NCI-H1436 (cell line): ENCODE data around the gene KLHL40.

Experiments
- DNase-seq: peaks from one replicate; lab custom pipeline; 2025; lab: John Stamatoyannopoulos, UW

Gene KLHL40, protein sequence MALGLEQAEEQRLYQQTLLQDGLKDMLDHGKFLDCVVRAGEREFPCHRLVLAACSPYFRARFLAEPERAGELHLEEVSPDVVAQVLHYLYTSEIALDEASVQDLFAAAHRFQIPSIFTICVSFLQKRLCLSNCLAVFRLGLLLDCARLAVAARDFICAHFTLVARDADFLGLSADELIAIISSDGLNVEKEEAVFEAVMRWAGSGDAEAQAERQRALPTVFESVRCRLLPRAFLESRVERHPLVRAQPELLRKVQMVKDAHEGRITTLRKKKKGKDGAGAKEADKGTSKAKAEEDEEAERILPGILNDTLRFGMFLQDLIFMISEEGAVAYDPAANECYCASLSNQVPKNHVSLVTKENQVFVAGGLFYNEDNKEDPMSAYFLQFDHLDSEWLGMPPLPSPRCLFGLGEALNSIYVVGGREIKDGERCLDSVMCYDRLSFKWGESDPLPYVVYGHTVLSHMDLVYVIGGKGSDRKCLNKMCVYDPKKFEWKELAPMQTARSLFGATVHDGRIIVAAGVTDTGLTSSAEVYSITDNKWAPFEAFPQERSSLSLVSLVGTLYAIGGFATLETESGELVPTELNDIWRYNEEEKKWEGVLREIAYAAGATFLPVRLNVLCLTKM

DNA sequence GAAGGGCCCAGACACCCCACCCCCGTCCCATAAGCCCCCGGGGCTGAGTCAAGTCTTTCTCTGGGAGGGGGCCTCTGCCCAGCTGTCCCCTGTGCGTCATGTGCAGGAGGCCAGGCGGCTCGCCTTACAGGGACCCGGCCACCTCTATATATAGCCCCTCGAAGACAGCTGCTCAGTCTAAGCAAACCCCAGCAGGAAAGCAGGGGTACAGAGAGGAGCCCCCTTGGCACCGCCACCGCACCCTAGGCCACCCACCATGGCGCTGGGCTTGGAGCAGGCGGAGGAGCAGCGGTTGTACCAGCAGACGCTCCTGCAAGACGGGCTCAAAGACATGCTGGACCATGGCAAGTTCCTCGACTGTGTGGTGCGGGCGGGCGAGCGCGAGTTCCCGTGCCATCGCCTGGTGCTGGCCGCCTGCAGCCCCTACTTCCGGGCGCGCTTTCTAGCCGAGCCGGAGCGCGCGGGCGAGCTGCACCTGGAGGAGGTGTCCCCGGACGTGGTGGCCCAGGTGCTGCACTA is at the start of gene KLHL40:
KLHL40 (plus strand) TSS at position 175 of the 519 bp plus-strand sequence; CDS start at position 257, 82 bp downstream.
- DNase-seq = no peak

DNA sequence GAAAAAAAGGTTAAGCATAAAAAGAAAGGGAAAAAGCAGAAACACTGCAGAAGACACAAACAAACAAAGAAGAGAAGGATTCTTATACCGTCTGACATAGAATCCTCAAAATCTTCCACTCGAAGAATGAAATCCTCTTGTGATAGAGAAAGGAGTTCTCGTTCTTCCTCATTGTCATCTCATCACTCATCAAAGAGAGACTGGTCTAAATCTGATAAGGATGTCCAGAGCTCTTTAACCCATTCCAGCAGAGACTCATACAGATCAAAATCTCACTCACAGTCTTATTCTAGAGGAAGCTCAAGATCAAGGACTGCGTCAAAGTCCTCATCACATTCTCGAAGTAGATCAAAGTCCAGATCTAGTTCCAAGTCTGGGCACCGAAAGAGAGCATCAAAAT is 48.3 kb upstream of the KLHL40 start:
- no peak for DNase-seq

DNA sequence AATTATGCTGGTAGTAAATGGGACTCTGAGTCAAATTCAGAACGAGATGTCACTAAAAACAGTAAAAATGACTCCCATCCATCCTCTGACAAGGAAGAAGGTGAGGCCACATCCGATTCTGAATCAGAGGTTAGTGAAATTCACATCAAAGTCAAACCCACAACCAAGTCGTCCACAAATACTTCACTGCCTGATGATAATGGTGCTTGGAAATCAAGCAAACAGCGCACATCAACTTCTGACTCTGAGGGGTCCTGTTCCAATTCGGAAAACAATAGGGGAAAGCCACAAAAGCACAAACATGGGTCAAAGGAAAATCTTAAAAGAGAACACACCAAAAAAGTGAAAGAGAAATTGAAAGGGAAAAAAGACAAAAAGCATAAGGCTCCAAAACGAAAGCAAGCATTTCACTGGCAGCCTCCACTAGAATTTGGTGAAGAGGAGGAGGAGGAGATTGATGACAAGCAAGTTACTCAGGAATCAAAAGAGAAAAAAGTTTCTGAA is 46.9 kb upstream of the KLHL40 start:
- no peak for DNase-seq

DNA sequence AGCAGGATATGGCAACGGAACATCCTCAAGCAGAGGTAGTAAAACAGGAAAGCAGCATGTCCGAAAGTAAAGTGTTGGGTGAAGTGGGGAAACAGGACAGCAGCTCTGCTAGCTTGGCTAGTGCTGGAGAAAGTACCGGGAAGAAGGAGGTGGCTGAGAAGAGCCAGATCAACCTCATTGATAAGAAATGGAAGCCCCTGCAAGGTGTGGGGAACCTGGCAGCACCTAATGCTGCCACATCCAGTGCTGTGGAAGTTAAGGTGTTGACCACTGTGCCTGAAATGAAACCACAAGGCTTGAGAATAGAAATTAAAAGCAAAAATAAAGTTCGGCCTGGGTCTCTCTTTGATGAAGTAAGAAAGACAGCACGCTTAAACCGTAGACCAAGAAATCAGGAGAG is 46.1 kb upstream of the KLHL40 start:
- no peak for DNase-seq

DNA sequence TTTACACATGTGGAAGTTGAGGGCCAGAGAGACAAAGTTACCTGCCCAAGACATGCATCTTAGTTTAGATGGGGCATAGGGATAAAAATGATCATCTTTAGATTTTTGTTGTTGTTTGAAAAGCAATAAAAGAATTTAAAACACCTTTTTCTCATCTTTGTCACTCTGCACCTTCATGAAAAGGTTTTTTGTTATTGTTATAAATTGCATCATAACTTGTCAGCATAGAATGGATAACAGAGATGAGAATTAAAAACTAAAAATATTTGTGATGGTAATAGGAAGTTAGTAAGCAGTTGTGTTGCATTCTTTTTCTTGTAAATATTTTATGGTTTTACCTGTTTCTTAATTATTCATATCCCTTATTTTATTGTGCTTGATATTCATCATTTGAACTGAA is 45.2 kb upstream of the KLHL40 start:
- DNase-seq = no peak

DNA sequence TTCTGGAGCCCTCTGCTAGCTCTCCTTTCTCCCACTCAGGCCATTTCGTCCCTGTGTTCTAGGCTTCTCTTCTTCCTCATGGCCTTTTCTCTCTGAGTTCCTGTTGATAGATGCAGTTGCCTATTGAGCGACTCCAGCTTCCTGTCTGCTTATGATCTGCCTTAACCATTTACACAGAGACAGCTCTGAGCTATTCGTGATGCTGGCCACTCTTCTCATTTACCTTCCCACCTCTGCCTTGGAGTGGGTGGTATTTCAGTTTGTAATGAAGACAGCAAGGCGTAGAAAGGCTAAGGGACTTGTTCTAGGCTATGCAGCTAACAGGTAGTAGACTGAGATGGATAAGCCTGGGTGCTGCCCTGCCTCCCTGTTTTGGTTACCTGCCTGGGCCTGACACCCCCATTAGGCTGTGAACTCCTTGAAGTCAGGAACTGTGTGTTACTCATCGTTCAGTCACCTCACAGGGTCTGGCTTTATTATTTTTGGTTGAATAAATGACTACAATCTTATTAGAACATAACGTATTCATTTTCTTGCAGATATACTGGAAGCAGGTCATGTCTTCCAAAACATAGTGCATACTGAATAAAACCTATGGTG is 44.5 kb upstream of the KLHL40 start:
- no peak for DNase-seq

DNA sequence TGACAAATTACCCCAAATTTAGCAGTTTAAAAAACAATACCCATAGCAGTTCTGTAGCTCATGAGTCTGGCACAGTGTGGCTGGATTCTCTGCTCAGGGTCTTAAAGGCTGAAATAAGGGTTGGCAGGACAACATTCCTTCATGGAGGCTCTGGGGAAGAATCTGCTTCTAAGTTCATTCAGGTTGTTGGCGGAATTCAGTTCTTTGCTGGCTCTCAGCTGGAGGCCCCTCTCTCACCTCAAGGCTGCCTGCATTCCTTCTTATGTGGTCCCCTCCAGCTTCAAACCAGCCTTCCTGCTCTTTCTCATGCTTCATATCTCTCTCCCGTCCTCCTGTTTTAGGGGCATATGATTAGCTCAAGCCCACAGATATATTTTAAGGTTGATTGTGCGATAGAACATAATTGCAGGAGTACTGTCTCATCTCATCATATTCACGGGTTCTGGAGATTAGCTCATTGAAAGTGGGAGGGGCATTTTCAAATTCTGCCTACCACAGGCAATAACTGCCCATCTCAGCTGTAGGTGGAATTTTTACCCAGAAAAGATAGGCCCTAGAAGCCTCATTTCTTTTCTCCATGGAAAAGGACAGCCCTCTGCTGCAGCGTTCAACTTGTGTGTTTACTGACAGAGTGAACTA is 37.4 kb upstream of the KLHL40 start:
- DNase-seq = no peak

DNA sequence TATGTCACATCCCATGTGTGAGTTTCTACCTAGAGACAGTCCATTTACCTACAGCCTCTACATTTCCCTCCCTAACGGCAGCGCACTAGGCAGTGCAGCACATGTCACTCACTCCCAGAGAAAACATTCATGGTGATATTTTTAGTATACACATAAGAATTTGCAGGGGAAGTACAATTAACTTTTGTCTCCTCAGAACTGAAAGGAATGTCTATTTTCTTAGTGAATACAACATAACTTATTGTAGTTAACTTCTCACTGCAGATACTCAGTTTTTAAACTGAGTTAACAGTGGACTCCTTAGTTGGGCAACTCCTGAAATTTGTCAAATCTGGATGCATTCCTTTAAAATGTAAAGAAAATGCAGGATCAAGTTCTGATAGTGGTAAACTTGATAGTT is 36.3 kb upstream of the KLHL40 start:
- DNase-seq = no peak

DNA sequence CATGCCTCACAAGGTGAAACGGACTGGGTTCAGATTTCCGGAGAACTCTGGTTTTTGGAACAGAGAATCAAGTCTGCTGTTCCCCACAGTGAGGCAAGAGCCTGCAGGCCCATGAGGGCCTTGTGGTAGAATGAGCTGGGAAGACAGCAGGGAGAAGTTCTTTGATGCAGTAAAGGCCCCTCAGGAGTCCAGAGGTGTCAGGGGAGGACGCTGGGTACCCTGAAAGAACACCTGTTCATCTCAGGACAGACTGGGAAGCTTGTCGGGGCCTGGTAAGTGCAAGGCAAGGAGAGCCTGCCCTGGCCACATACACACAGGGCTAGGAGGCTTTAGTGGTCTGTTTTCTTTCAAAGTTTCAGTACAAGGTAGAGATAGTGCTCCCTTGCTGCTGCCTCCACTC is 35.6 kb upstream of the KLHL40 start:
- no peak for DNase-seq

DNA sequence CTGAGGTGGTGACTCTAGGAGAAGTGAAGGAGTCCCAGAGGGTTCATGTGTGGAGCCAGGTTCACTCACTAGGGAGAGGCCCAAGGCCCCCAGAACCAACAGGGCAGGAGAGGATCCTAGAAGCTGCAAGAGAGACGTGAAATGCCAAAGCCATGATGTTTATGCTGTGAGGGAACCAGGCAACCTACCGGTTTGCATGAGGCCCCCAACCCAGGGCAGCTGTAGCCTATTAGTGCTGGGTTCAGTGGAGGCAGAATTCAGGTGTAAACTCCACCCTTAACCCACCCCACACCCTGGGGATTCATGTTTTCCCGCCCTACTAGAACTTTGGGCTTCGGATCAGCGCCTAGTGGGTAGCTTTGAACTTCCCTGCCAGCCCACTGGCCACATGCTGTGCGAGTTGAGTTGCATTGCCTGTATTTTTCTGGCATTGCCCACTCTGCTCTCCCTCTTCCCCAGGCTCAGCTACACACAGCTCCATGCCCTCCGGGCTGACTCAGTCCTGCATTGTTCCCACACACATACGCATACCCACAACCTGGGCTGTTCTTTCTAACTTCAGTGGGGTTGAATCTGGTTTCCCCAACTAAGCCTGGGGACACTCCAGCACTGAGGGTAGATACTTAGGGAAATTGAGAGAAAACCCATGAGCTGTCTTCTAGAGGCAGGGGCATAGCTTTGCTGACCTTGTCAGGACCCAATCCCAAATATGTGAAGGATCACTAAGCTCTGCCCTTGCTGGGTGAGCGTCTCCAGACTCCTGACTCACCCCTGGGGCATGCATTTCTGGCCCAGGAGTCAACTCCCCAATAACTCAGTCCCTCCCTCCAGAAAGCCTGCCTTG is 33.9 kb upstream of the KLHL40 start:
- DNase-seq = no peak

DNA sequence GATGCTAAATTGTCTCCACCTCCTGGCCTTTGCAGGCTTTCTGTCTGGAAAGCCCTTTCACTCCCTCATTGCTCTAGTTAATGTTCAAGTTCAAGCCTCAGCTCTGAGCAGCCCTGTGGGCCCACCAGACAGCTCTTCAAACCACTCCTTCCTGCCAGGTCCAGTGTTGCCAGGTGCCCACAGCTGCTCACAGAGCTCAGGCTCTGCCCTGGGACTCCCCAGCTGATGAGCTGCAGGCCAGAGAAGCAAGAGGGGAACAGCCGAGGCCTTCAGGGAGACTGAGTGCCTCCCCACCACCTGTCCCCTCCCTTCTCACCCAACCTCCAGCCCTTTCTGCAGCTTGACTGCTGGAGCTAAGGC is 33.1 kb upstream of the KLHL40 start:
- no peak for DNase-seq

DNA sequence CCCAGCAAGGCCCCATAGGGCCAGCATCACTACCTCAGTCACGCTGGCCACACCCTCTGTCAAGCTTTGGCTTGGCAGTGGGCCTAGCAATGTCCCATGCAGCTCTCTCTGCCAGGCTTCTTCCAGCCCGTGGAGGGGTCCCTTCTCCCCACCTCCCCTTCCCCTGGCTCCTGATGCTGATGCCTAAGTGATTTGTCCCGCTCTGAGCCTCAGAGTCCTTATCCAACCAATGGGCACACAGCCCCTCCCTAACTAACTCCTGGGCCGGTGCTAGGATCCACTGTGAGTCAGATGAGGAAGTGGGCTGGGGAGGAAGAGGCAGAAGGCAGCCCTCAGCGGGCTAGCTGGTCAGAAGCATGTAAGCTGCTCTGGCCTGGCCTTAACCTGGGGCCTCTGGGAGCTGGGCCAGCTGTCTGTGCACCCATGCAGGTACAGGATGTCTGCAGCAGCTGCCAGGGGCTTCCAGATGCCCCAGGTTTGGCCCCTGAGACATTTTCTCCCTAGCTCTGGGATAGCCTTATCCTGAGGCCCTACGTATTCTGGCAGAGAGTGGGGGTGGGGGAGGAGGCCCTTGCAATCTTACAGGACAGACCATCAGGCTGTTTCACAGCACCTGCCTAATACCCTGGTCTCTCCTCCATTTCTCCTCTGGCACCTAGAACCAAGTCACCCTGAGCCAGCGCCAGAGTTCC is 32.6 kb upstream of the KLHL40 start:
- no peak for DNase-seq

DNA sequence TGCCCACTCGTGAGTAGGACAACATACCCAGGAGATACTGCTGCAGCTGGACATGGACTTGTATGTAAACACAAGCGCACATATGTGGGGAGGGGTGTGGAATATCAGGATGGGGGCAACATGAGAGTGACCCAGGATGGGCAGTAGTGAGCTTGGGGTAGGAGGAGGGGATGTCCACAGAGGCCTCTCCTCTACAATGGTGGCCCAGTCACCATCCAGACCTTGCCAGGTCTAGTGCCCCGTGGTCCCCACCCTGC is 32.1 kb upstream of the KLHL40 start:
- DNase-seq = no peak

DNA sequence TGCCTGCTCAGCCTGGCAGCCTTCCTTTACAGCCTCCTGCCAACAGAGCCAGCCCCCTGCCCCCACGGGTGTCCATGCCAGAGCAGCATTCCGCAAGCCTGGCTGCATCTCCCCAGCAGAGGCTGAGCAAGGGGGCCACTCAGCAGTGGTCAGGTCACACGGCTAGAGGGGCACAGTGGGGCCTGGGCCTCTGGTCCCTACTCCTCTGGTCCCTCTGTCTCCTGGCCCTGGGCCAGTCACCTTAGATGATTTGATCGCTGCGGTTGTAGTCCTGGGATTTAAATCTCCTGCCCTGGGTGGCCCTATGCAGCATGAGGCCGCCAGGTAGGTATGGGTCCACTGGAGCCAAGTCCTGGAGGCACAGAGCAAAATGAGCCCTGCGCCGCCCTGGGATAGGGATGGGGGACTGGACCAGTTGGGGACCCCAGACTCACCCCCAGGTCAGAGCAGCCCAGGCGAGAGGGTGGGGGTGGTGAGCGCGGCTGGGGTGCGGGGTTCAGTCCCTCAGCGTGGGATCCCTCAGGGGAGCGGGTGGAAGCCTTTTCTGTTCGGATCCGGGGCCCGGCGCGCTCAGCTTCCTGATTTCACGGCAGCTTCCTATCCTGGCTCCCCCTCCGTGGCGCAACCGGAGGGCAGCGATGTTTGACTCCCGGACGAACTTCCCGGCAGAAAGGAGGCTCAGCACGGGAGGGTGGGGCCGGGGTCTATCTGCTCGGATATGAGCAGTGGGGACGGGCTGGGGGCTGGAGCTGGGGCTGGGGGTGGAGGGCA is 31.6 kb upstream of the KLHL40 start, which contains the start of gene ZBTB47:
ZBTB47 (plus strand) TSS at position 138 of the 771 bp plus-strand sequence. CDS start 4,659 bp downstream, outside the sequence.
- DNase-seq = no peak

DNA sequence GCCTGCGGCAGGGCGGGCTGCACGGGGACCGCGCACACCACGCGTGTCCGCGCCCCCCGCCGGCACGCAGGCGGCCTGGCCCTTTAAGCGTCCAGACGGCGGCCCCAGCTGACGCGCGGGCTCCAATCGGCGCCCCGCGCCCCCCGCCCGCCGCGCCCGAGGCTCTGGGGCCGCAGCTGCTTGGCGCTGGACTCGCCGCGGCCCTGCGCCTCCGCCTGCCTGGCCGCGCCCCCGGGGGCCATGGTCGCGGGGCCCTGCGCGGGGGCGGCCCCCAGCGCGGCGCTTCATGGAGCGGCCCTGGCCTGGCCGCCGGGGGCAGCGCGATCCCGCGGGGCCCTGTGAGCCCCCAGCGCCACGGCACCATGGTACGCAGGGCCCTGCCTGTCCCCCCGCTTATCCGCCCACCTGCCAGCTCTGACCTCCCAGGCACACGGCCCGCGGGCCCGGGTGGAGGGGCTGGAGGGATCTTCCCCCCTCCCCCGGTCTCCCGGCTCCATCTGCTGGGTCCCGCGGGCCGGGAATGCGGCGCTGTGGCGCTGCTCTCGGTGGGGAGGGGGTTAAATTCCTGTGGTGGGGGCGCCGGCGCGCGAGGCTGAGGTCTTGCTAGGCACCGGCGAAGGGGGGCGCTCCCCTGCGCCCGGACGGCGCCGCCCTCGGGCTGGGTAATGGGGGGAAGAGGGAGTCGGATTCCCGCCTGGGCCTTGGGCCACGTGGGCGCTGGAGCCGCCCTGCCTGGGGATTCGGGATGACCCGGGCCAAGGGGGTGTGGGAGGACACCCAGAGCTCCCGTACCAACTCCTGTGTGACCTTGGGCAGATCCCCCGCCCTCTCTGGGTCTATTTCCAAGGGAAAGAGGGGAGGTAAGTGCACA is 30.8 kb upstream of the KLHL40 start:
- no peak for DNase-seq

DNA sequence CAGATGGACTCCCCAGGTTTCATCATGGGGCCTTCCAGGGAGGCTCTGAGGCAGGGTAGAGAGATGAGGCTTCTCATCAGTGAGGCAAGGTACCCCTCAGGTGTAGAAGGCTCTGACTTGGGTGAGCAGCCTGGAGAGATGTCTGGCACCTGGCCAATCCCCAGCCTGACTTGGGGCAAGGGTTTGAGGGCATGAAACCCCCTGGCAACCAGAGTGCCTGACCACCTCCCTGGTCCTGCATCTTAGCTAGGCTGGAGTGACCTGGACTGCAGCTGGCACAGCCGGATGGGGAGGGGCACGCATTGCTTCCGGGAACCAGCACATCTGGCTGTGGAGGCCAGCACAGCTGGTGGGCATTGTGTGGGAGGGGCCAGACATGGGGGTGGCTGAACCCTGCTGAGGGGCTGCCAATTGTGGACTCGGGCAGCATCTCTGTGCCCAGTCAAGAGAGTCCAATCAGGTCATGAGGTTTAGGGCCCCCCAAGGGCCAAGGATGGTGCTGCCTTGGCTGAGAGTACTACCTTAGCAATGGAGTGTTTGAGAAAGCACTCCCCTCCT is 29.9 kb upstream of the KLHL40 start:
- no peak for DNase-seq

DNA sequence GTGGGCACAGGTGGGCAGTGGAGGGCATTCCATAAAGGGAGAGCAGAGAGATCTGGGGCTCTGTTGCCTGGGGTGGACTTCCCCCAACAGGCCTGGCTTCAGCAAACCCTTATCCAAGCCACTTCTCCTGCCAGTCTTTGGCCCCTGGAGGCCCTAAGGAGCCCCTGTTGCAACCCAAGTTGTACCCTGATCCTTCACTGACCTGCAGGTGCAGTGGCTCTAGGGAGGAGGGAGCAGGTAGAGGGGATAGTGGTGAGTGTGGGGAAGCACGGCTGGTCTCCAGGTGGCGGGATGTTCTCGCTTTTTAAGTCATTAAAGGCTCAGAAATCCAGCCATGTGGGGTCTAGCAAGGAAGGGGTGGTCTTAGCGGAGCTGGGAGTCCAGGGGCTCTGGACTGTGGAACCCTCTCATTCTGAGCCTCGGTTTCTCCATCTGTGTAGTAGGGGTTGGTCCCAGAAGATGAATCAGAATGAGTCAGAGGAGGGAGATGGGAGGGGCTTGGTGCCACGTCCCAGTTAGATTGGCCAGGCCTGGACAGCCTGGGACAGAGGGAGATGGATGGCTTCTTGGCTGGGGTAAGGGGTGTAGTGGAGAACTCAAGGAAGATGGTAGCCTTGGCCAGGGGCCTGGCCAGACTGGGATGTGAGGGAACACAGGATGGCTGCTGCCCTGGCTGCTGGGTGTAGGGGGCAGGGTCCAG is 29.2 kb upstream of the KLHL40 start:
- no peak for DNase-seq
